ENCODE measurements around the gene TMEM266. TPM values are rescaled to one million over a fixed set of nuclear protein-coding genes. Genes with fewer than 3 reads are reported as not detected.

Gene TMEM266
- total RNA-seq, 6 donors from 2014 or later = 0.59 to 2.4 (median 1.2) TPM; not detected in 1

DNA sequence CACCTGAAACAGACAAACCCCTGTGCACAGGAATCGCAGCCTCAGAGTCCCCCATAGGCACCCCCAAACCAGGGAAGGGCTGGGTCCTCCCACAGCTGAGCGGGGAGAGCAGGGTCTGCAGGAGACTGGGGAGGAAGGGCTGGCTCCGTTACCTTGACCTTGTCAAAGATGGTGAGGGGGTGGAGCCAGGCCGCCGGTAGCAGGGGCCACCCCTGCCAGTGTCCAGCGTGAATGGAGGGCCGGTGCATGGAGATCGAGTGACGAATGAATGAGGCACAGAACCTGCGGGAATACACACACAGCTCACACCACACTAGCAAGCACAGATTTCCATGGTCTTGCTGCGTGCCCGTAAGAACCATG, 102.2 kb downstream of the TMEM266 start:
- Histone ChIP-seq H3K27ac (peak overlapping the region in 1 of 4 donors; percentile 39), H3K27me3 (no peaks in the 10 kb centered on the region), H3K4me3 (no peak overlapping the region), H3K4me1 (peaks cover 10 to 17% (median 14%) of the 10 kb centered on the region in 4 donors), H3K9me3 (no peaks in the 10 kb centered on the region), H3K36me3 (no peaks in the 10 kb centered on the region)
- ATAC-seq (ENCODE audit: low FRiP score in 2 of 2) (no peak), DNase-seq (no peak)
- 89 to 94% methylated on average over 12 of the region's 12 CpGs for WGBS, 2 donors
- TF ChIP-seq, protein P1, sequence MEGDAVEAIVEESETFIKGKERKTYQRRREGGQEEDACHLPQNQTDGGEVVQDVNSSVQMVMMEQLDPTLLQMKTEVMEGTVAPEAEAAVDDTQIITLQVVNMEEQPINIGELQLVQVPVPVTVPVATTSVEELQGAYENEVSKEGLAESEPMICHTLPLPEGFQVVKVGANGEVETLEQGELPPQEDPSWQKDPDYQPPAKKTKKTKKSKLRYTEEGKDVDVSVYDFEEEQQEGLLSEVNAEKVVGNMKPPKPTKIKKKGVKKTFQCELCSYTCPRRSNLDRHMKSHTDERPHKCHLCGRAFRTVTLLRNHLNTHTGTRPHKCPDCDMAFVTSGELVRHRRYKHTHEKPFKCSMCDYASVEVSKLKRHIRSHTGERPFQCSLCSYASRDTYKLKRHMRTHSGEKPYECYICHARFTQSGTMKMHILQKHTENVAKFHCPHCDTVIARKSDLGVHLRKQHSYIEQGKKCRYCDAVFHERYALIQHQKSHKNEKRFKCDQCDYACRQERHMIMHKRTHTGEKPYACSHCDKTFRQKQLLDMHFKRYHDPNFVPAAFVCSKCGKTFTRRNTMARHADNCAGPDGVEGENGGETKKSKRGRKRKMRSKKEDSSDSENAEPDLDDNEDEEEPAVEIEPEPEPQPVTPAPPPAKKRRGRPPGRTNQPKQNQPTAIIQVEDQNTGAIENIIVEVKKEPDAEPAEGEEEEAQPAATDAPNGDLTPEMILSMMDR (IDR thresholded peaks at IDR 0.05) = no peak
- TF ChIP-seq POLR2AphosphoS5 (IDR thresholded peaks at IDR 0.05) (no peak), EP300 (IDR thresholded peaks at IDR 0.05) (no peak), POLR2A (IDR thresholded peaks at IDR 0.05) (no peak)

DNA sequence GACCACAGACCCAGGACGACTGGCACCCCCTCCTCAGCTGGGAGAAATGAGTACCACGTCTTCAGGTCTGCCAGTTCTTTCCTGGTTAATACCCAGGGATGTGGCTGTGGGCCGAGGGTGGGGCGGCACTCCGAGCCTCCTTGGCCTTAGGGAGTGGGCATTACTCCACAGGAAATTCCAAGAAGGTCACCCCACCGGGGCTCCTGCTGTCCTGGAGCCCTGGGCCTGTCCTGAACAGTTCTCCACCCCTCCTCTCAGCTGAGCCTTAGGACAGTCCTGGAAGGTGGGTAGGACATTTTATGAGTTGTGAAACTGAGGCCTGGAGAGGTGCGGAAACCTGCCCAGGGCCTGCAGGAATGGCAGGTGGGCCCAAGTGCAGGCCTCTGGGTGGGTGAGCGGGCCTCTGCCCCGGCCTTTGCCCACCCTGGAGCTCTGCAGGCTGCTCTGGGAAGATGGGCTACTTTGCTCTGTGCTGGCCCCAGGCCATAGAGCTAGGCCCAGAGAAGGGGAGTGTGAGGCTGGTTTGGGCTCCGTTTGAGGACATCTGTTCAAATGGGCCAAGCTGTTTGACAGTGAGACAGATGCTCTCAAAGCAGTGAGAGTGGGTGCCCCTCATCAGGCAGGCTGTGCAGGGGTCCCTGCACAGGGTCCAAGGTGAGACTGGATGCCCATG, 103.1 kb downstream of the TMEM266 start:
- ATAC-seq (ENCODE audit: low FRiP score in 2 of 2) = peak in 1 of 2 donors; percentile 33
- peaks cover 10 to 17% (median 14%) of the 10 kb centered on the region in 4 donors for H3K4me1 ChIP-seq
- 63 to 76% methylated on average over 2 to 9 of the region's 10 CpGs for WGBS, 2 donors
- H3K36me3 ChIP-seq = no peaks in the 10 kb centered on the region
- DNase-seq = no peak
- peak overlapping the region; percentile 12 to 44 (median 40) for H3K27ac ChIP-seq
- no peak overlapping the region for H3K4me3 ChIP-seq
- H3K9me3 ChIP-seq = no peaks in the 10 kb centered on the region
- H3K27me3 ChIP-seq = no peaks in the 10 kb centered on the region
- TF ChIP-seq POLR2AphosphoS5 (IDR thresholded peaks at IDR 0.05) = no peak
- no peak for TF ChIP-seq POLR2A (IDR thresholded peaks at IDR 0.05)
- TF ChIP-seq EP300 (IDR thresholded peaks at IDR 0.05) = no peak
- TF ChIP-seq, protein P1 (IDR thresholded peaks at IDR 0.05) = no peak

DNA sequence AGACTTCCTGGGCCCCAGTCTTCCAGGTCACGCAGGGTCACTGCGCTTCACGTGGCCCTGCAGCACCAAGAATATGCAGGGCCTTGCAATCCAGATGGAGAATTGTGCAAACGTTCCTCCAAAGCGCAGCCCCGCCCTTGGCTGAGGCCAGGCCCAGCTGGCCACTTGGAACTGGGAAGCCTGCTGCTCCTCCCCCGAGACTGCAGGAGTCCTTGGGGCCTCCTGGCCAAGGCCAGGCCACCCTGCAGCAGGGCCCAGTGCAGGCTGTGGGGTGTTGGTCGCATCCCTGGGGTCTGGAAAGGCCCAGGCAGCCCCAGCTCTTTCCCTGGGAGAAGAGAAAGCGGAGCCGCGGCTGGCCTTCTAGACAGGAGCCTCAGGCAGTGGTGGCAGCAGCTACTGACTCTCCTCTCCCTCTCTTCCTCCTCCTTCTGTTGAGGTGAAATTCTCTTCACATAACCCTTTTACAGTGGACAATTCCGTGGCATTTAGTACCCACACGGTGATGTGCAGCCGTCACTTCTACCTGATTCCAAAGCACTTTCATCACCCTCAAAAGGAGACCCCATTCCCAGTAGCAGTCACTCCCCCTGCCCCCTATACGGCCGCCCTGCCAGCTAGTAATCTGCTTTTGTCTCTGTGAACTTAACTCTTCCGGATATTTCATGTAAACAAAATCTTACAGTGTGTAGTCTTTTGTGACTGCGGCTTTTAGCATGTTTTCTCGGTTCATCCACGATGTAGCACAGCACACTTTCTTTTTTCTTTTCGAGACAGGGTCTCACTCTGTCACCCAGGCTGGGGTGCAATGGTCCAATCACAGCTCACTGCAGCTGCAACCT, 103.9 kb downstream of the TMEM266 start:
- WGBS, 2 donors = 55 to 56% methylated on average over 14 to 21 of the region's 21 CpGs
- peaks cover 10 to 17% (median 14%) of the 10 kb centered on the region in 4 donors for H3K4me1 ChIP-seq
- H3K36me3 ChIP-seq = no peaks in the 10 kb centered on the region
- peak; percentile 81 to 91 for ATAC-seq (ENCODE audit: low FRiP score in 2 of 2)
- peak overlapping the region in 3 of 4 donors; percentile 12 to 44 (median 39) for H3K27ac ChIP-seq
- H3K9me3 ChIP-seq = no peaks in the 10 kb centered on the region
- TF ChIP-seq, protein P1 (IDR thresholded peaks at IDR 0.05) = no peak
- no peak for TF ChIP-seq EP300 (IDR thresholded peaks at IDR 0.05)
- TF ChIP-seq POLR2AphosphoS5 (IDR thresholded peaks at IDR 0.05) = peak in 1 of 2 donors; percentile 40
- no peak for TF ChIP-seq POLR2A (IDR thresholded peaks at IDR 0.05)
- peak; percentile 88 to 91 for DNase-seq
- H3K4me3 ChIP-seq = no peak overlapping the region
- no peaks in the 10 kb centered on the region for H3K27me3 ChIP-seq

DNA sequence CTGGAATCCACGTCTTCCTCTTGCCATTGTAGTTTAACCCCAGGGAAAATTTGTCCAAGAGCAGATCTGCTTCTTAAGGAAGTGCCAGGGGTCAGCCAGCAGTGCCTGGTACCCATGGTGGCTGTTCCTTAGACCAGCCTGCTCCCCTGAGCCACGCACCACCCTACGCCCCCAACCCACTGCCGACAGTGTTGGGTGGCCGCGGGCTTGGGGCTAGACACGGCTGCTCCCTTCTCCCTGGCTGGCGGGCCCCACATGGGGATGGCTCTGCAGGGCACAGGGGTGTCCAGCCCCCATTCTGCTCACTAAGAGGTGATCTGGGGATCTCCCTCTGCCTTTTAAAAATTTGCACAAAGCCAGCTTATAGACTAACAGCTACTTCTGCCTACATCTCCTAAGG, 104.8 kb downstream of the TMEM266 start:
- Histone ChIP-seq H3K4me1 (peaks cover 10 to 20% (median 17%) of the 10 kb centered on the region in 4 donors), H3K4me3 (no peak overlapping the region), H3K9me3 (no peaks in the 10 kb centered on the region), H3K27me3 (no peaks in the 10 kb centered on the region), H3K36me3 (no peaks in the 10 kb centered on the region), H3K27ac (no peak overlapping the region)
- TF ChIP-seq POLR2AphosphoS5 (IDR thresholded peaks at IDR 0.05) = no peak
- TF ChIP-seq, protein P1 (IDR thresholded peaks at IDR 0.05) = no peak
- no peak for TF ChIP-seq POLR2A (IDR thresholded peaks at IDR 0.05)
- TF ChIP-seq EP300 (IDR thresholded peaks at IDR 0.05) = no peak
- ATAC-seq (ENCODE audit: low FRiP score in 2 of 2) (no peak), DNase-seq (no peak)
- WGBS, 2 donors = 82 to 94% methylated on average over 3 to 8 of the region's 8 CpGs

Measured in upper lobe of left lung (tissue), 6 donors.